NT2/D1 (cell line): Measurements from ENCODE around the gene FERMT2.

Experiments
- YY1 ChIP-seq: IDR thresholded peaks from 2 replicates; pipeline ENCODE4 v1.6.1; 2011; ENCODE audit not compliant: insufficient read length, insufficient read depth
- ZNF274 ChIP-seq: IDR thresholded peaks from 2 replicates; pipeline ENCODE4 v1.6.1; 2011; ENCODE audit warnings: mild to moderate bottlenecking, low read depth, low read length

GRCh38 chr14:52844262-52845060 is 106.4 kb downstream of the FERMT2 start:
- TF ChIP-seq ZNF274 (no peak), YY1 (no peak)
